Osteoblast (primary cell): Measurements from ENCODE around the gene KCNQ4. TPM values are rescaled to one million over a fixed set of nuclear protein-coding genes. Genes with fewer than 3 reads are reported as not detected.

Source experiments
- DNase-seq: peaks from one replicate; pipeline ENCODE4 v3.0.0; 2011; ENCODE audit warnings: low spot score, mixed read lengths; ENCODE audit not compliant: insufficient read length; ENCODE audit errors: missing footprints
- H2AFZ ChIP-seq: 2 replicates; pipeline ENCODE4 v1.6.0; 2011; ENCODE audit warnings: mild to moderate bottlenecking, low read length
- H3K27ac ChIP-seq: 2 replicates; pipeline ENCODE4 v1.5.1; 2011; ENCODE audit warnings: mild to moderate bottlenecking, low read depth, low read length, moderate library complexity
- H3K27me3 ChIP-seq: 2 replicates; pipeline ENCODE4 v1.6.0; 2012; ENCODE audit warnings: mild to moderate bottlenecking, control low read depth, inconsistent platforms, low read length, moderate library complexity; ENCODE audit not compliant: insufficient read depth
- H3K36me3 ChIP-seq: 2 replicates; pipeline ENCODE4 v1.5.1; 2011; ENCODE audit warnings: mild to moderate bottlenecking, low read length, control low read depth, moderate library complexity; ENCODE audit not compliant: insufficient read depth
- H3K4me1 ChIP-seq: 2 replicates; pipeline ENCODE4 v1.5.1; 2011; ENCODE audit warnings: mild to moderate bottlenecking, low read length, control low read depth, moderate library complexity; ENCODE audit not compliant: insufficient read depth
- H3K4me2 ChIP-seq: 2 replicates; pipeline ENCODE4 v1.6.0; 2011; ENCODE audit warnings: mild to moderate bottlenecking, low read length; ENCODE audit not compliant: insufficient read depth
- H3K4me3 ChIP-seq: fragments of 200-600 bp; sonication (generic); 3 replicates; pipeline ENCODE4 v1.5.1; 2012; ENCODE audit warnings: mild to moderate bottlenecking, low read length, inconsistent platforms; ENCODE audit not compliant: insufficient read depth
- H3K79me2 ChIP-seq: 2 replicates; pipeline ENCODE4 v1.6.0; 2012; ENCODE audit warnings: mild to moderate bottlenecking, low read length, control low read depth, inconsistent platforms; ENCODE audit not compliant: insufficient read depth
- H3K9me3 ChIP-seq: 2 replicates; pipeline ENCODE4 v1.5.1; 2011; ENCODE audit warnings: low read depth, low read length, control low read depth
- H4K20me1 ChIP-seq: 2 replicates; pipeline ENCODE4 v1.6.0; 2012; ENCODE audit warnings: mild to moderate bottlenecking, low read length, control low read depth; ENCODE audit not compliant: insufficient read depth
- total RNA-seq: library from RNA; depleted of rRNA; stranded (reverse); fragments of >200 nt; gene quantifications from 2 replicates; pipeline ENCODE4 v1.2.3, GENCODE V29; 2012
- TF ChIP-seq, protein P1 (sequence below): IDR thresholded peaks from 2 replicates; pipeline ENCODE4 v1.5.1; 2011; ENCODE audit warnings: mild to moderate bottlenecking, low read depth, low read length, moderate library complexity; ENCODE audit errors: extremely low read depth

Gene KCNQ4
- total RNA-seq, 1 donor: not detected

DNA sequence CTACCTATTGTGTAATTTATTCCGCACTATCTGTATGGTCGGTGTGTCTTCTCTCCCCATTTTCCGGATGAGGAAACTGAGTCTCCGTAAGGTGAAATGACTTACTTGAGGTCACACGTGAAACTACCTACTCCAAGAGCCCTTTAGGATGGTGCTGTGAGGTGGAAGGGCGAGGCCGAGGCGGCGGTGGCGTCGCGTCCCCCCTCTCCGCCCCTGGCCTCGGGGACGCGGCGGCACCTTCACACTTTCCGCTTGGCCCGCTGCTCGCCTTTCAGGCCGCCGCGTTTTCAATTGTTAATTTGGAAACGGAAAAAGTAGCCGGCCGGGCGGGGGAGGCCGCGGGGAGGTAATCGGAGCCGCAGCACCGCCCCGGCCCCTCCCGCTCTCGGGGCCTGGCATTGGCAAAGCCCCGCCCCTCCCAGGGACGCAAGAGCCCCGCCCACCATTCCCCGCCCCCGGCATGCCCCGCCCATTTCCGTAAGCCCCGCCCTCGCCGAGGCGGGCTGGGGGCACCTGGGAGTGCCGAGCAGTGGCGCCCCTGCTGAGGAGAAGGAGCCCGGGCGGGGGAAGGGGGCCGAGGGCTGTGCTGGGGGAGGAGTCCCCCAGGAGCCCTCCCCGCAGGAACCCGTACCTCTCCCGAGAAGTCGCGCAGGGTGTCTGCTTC lies 18.6 kb downstream of the KCNQ4 start:
- H3K27me3 ChIP-seq: peaks cover 2% of the 10 kb centered on the region
- DNase-seq: peak; percentile 97
- H3K9me3 ChIP-seq: no peaks in the 10 kb centered on the region
- peak overlapping the region; percentile 80 for H2AFZ ChIP-seq
- H3K27ac ChIP-seq: no peak overlapping the region
- TF ChIP-seq, protein P1, sequence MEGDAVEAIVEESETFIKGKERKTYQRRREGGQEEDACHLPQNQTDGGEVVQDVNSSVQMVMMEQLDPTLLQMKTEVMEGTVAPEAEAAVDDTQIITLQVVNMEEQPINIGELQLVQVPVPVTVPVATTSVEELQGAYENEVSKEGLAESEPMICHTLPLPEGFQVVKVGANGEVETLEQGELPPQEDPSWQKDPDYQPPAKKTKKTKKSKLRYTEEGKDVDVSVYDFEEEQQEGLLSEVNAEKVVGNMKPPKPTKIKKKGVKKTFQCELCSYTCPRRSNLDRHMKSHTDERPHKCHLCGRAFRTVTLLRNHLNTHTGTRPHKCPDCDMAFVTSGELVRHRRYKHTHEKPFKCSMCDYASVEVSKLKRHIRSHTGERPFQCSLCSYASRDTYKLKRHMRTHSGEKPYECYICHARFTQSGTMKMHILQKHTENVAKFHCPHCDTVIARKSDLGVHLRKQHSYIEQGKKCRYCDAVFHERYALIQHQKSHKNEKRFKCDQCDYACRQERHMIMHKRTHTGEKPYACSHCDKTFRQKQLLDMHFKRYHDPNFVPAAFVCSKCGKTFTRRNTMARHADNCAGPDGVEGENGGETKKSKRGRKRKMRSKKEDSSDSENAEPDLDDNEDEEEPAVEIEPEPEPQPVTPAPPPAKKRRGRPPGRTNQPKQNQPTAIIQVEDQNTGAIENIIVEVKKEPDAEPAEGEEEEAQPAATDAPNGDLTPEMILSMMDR: no peak
- H4K20me1 ChIP-seq: no peaks in the 10 kb centered on the region
- H3K4me2 ChIP-seq: peak overlapping the region; percentile 89
- peaks cover 21% of the 10 kb centered on the region for H3K4me1 ChIP-seq
- H3K36me3 ChIP-seq: no peaks in the 10 kb centered on the region
- H3K79me2 ChIP-seq: no peaks in the 10 kb centered on the region
- peak overlapping the region; percentile 70 for H3K4me3 ChIP-seq

DNA sequence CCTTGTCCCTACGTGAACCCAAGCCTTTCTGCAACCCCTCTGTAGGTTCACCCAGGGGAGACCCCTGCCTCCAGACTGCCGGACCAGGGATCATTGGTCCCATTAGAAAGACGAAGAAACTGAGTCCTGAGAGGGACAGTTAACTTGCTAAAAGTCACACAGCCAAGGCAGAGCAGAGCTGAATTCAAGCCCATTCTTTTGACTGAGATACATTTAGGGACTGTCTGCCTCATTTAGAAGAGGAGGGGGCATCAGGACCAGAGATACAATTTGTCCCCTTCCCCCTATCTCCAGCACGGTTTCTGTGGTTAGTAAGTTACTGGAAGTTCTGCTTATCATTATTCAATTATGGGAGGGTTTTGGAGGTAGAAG lies 19.1 kb downstream of the KCNQ4 start:
- no peak overlapping the region for H3K4me3 ChIP-seq
- peaks cover 2% of the 10 kb centered on the region for H3K27me3 ChIP-seq
- no peak overlapping the region for H2AFZ ChIP-seq
- no peaks in the 10 kb centered on the region for H3K79me2 ChIP-seq
- no peak overlapping the region for H3K27ac ChIP-seq
- no peak overlapping the region for H3K4me2 ChIP-seq
- DNase-seq: no peak
- no peaks in the 10 kb centered on the region for H3K9me3 ChIP-seq
- no peaks in the 10 kb centered on the region for H4K20me1 ChIP-seq
- peaks cover 24% of the 10 kb centered on the region for H3K4me1 ChIP-seq
- TF ChIP-seq, protein P1: no peak
- H3K36me3 ChIP-seq: no peaks in the 10 kb centered on the region

GRCh38 chr1:40803447-40803846 lies 19.9 kb downstream of the KCNQ4 start:
- DNase-seq: no peak
- Histone ChIP-seq H3K79me2 (no peaks in the 10 kb centered on the region), H4K20me1 (no peaks in the 10 kb centered on the region), H2AFZ (no peak overlapping the region), H3K4me3 (no peak overlapping the region), H3K4me1 (peaks cover 32% of the 10 kb centered on the region), H3K36me3 (no peaks in the 10 kb centered on the region), H3K9me3 (no peaks in the 10 kb centered on the region), H3K4me2 (no peak overlapping the region), H3K27ac (no peak overlapping the region), H3K27me3 (peaks cover 2% of the 10 kb centered on the region)
- TF ChIP-seq, protein P1: no peak

GRCh38 chr1:40803902-40804301 lies 20.3 kb downstream of the KCNQ4 start:
- H3K4me2 ChIP-seq: no peak overlapping the region
- H3K79me2 ChIP-seq: no peaks in the 10 kb centered on the region
- peaks cover 36% of the 10 kb centered on the region for H3K4me1 ChIP-seq
- H3K4me3 ChIP-seq: no peak overlapping the region
- no peaks in the 10 kb centered on the region for H3K36me3 ChIP-seq
- H3K9me3 ChIP-seq: no peaks in the 10 kb centered on the region
- peaks cover 2% of the 10 kb centered on the region for H3K27me3 ChIP-seq
- TF ChIP-seq, protein P1: no peak
- H4K20me1 ChIP-seq: no peaks in the 10 kb centered on the region
- DNase-seq: no peak
- no peak overlapping the region for H2AFZ ChIP-seq
- H3K27ac ChIP-seq: no peak overlapping the region
